HEK293T (cell line): ENCODE measurements around the gene FFAR2.

Experiments used
- CTCF ChIA-PET: fragments of 350-600 bp; formaldehyde crosslinking; extraction: SDS; loops from one replicate; lab custom pipeline; 2021; ENCODE audit warnings: antibody characterized with exemption, inconsistent platforms; lab: Yijun Ruan, JAX
- POLR2A ChIA-PET: fragments of 350-600 bp; formaldehyde crosslinking; extraction: SDS; loops from one replicate; lab custom pipeline; 2020; ENCODE audit warnings: antibody characterized with exemption, inconsistent platforms; lab: Yijun Ruan, JAX
- DNase-seq: peaks from one replicate; pipeline ENCODE4 v3.0.0; 2012; ENCODE audit warnings: mixed read lengths; ENCODE audit errors: extremely low spot score
- ARNT ChIP-seq: fragments of 450-650 bp; IDR thresholded peaks from 2 replicates; pipeline ENCODE4 v1.6.1; 2017; ENCODE audit warnings: mild to moderate bottlenecking
- BHLHE40 ChIP-seq: fragments of 450-650 bp; IDR thresholded peaks from 2 replicates; pipeline ENCODE4 v1.6.1; 2016; ENCODE audit warnings: mild to moderate bottlenecking, moderate library complexity, borderline replicate concordance
- CTBP1 ChIP-seq: fragments of 450-650 bp; IDR thresholded peaks from 2 replicates; pipeline ENCODE4 v1.6.1; 2016; ENCODE audit warnings: borderline replicate concordance
- ELF4 ChIP-seq: fragments of 450-650 bp; IDR thresholded peaks from 2 replicates; pipeline ENCODE4 v1.6.1; 2017; ENCODE audit warnings: antibody characterized with exemption
- FOXA1 ChIP-seq: fragments of 450-650 bp; IDR thresholded peaks from 2 replicates; pipeline ENCODE4 v1.6.1; 2016; ENCODE audit warnings: mild to moderate bottlenecking
- FOXK2 ChIP-seq: fragments of 450-650 bp; IDR thresholded peaks from 2 replicates; pipeline ENCODE4 v1.6.1; 2016; ENCODE audit warnings: mild to moderate bottlenecking
- FOXM1 ChIP-seq: fragments of 450-650 bp; IDR thresholded peaks from 2 replicates; pipeline ENCODE4 v1.6.1; 2017; ENCODE audit warnings: mild to moderate bottlenecking, borderline replicate concordance
- HDGF ChIP-seq: fragments of 450-650 bp; IDR thresholded peaks from 2 replicates; pipeline ENCODE4 v1.6.1; 2017; ENCODE audit warnings: antibody characterized with exemption, borderline replicate concordance
- L3MBTL2 ChIP-seq: fragments of 450-650 bp; conservative IDR thresholded peaks from 2 replicates; pipeline ENCODE4 v1.6.1; 2016; ENCODE audit warnings: mild to moderate bottlenecking
- LEF1 ChIP-seq: fragments of 450-650 bp; IDR thresholded peaks from 2 replicates; pipeline ENCODE4 v1.6.1; 2017; ENCODE audit warnings: mild to moderate bottlenecking, borderline replicate concordance
- NFRKB ChIP-seq: fragments of 450-650 bp; IDR thresholded peaks from 2 replicates; pipeline ENCODE4 v1.6.1; 2016; ENCODE audit warnings: mild to moderate bottlenecking, moderate library complexity
- PKNOX1 ChIP-seq: fragments of 450-650 bp; IDR thresholded peaks from 2 replicates; pipeline ENCODE4 v1.6.1; 2016
- SP1 ChIP-seq: fragments of 450-650 bp; IDR thresholded peaks from 2 replicates; pipeline ENCODE4 v1.6.1; 2017
- SUZ12 ChIP-seq: fragments of 450-650 bp; IDR thresholded peaks from 2 replicates; pipeline ENCODE4 v1.6.1; 2016; ENCODE audit warnings: mild to moderate bottlenecking
- TARDBP ChIP-seq: fragments of 450-650 bp; IDR thresholded peaks from 2 replicates; pipeline ENCODE4 v1.6.1; 2016
- ZNF384 ChIP-seq: fragments of 450-650 bp; IDR thresholded peaks from 2 replicates; pipeline ENCODE4 v1.6.1; 2016

FFAR2 gene

GRCh38 chr19:35404879-35405622 is 43.0 kb upstream of the FFAR2 start:
- ChIA-PET POLR2A (no interaction called here), CTCF (no interaction called here)
- DNase-seq, result no peak
- no peak for TF ChIP-seq HDGF

GRCh38 chr19:35407619-35408018 is 40.4 kb upstream of the FFAR2 start:
- no peak for DNase-seq
- TF ChIP-seq NFRKB, result no peak
- TF ChIP-seq FOXK2, result no peak
- no peak for TF ChIP-seq FOXM1
- TF ChIP-seq TARDBP, result no peak
- no peak for TF ChIP-seq L3MBTL2
- no peak for TF ChIP-seq HDGF
- no peak for TF ChIP-seq SUZ12
- no peak for TF ChIP-seq BHLHE40
- TF ChIP-seq ZNF384, result no peak
- no peak for TF ChIP-seq ELF4
- TF ChIP-seq PKNOX1, result no peak
- TF ChIP-seq CTBP1, result no peak
- no peak for TF ChIP-seq ARNT
- no peak for TF ChIP-seq SP1
- no peak for TF ChIP-seq FOXA1
- TF ChIP-seq LEF1, result no peak
- ChIA-PET CTCF (no interaction called here), POLR2A (no interaction called here)

GRCh38 chr19:35408284-35409171 is 39.5 kb upstream of the FFAR2 start:
- CTCF ChIA-PET, result interaction anchor here (0.6 kb wide), 1 partner anchor 9 kb away, joined by 3 read pairs; no protein-coding TSS in a partner anchor
- DNase-seq, result no peak
- TF ChIP-seq PKNOX1, result no peak
- no peak for TF ChIP-seq NFRKB
- POLR2A ChIA-PET, result interaction anchor here (0.8 kb wide), 1 partner anchor 102 kb away, joined by 3 read pairs; no protein-coding TSS in a partner anchor

- POLR2A ChIA-PET, result no interaction called here
- TF ChIP-seq LEF1, result no peak
- TF ChIP-seq ARNT, result no peak
- no peak for TF ChIP-seq FOXA1
- TF ChIP-seq SUZ12, result no peak
- TF ChIP-seq NFRKB, result no peak
- no peak for TF ChIP-seq ZNF384
- TF ChIP-seq SP1, result no peak
- TF ChIP-seq ELF4, result no peak
- no peak for TF ChIP-seq PKNOX1
- no peak for DNase-seq
- CTCF ChIA-PET, result no interaction called here
Measured at GRCh38 chr19:35409191-35409590, 38.9 kb upstream of the FFAR2 start.

GRCh38 chr19:35410487-35410886 is 37.6 kb upstream of the FFAR2 start:
- TF ChIP-seq FOXA1, result no peak
- no peak for TF ChIP-seq BHLHE40
- TF ChIP-seq FOXM1, result no peak
- no peak for TF ChIP-seq FOXK2
- TF ChIP-seq PKNOX1, result no peak
- TF ChIP-seq CTBP1, result no peak
- no peak for TF ChIP-seq SP1
- no peak for TF ChIP-seq TARDBP
- no peak for TF ChIP-seq ELF4
- no peak for TF ChIP-seq HDGF
- no peak for TF ChIP-seq ZNF384
- no peak for TF ChIP-seq ARNT
- no peak for TF ChIP-seq NFRKB
- TF ChIP-seq L3MBTL2, result no peak
- POLR2A ChIA-PET, result no interaction called here
- CTCF ChIA-PET, result no interaction called here
- no peak for DNase-seq

- no peak for DNase-seq
- ChIA-PET POLR2A (no interaction called here), CTCF (no interaction called here)
- TF ChIP-seq FOXM1, result no peak
- TF ChIP-seq NFRKB, result no peak
- TF ChIP-seq SUZ12, result no peak
- TF ChIP-seq LEF1, result no peak
- TF ChIP-seq PKNOX1, result no peak
Measured at GRCh38 chr19:35414442-35414841, 33.6 kb upstream of the FFAR2 start.
